ENCODE data around the gene CMTM4.
"Not testable (repeated sequence)": the region's sequence is repeated elsewhere in the genome, so short reads cannot be mapped to it uniquely, and the experiment has no call there.

Gene CMTM4

DNA sequence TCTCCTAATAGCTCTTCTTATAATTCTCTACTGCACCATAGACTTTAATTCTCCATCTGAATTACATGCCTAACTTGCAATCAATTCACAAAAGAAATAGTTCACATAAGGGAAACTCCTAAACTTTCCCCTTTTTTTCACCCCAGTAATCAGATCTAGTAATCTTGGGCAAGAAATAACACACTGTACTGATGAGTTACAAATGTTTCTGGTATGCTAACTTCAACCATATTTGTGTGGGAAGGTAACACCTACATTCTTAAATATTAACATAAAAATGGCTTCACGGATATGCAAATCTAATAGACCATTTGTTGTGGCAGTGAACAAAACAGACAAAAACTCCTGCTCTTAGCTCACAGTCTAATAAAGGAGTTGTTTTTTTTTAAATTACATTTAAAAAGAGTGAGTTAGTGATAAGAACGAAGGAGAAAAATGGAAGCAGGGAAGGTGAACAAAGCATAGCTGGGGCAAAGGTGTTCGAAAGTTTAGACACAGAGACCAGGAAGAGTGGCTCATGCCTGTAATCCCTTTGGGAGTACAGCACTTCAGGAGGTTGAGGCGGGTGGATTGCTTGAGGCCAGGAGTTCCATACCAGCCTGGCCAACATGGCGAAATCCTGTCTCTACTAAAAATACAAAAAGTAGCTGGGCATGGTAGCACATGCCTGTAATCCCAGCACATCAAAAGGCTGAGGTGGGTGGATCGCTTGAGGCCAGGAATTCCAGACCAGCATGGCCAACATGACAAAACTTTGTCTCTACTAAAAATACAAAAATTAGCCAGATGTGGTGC lies 57.3 kb downstream of the CMTM4 start:
- no peak for DNase-seq

DNA sequence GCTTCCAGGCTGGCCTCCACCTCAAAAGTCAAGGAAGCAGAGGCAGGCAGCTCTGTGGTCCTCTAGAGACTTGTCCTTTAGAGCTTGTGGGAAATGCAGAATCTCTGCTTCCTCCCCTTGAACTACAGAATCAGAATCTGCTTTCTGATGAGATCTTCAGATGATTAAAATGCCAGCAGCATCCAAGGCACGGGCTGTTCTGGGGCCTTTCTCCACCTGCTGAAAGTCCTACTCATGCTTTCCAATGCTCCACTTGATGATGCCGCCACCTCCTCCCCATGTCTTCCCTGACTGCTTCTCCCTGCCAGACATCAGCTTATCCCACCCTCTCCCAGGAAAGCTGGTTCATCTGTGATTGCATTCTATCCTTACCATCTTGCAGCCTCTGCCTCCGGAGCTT lies 58.7 kb downstream of the CMTM4 start:
- no peak for DNase-seq

DNA sequence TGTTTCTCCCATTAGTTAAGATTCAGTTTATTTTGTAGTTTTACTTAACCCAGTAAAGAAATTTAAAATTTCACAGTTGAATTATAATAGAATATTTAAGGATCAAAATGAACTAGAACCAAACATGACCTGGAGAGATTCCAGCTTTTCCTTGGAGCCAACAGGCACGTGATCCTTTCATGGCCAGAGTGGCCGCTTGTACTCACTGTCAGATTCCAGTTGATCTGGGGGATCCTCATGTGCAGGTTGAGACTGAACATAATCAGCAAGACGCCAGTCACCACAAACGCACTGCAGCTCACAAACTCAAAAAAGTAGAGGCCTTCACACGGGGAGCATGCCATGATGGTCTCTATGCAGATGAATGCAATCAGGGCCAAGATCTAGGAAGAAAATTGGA lies 60.3 kb downstream of the CMTM4 start:
- no peak for DNase-seq

DNA sequence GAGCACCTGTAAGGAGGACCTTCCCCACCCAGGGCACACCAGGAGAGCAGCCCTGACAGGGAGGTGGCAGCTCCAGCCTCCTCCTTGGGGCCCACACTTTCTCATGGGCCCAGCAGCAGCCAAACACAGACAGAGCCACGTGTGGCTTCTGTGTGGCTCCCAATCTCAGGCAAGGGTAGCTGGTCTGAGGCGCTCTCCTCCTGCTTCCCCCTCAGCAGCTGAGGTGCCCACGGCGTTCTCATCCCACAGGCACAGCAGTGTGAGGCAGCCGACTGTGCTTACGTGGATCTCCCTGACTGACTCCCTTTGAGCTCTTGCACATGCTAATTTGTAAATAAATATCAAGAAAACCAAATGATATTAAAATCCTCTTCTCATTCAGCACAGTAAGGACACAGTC lies 61.1 kb downstream of the CMTM4 start:
- DNase-seq: no peak

DNA sequence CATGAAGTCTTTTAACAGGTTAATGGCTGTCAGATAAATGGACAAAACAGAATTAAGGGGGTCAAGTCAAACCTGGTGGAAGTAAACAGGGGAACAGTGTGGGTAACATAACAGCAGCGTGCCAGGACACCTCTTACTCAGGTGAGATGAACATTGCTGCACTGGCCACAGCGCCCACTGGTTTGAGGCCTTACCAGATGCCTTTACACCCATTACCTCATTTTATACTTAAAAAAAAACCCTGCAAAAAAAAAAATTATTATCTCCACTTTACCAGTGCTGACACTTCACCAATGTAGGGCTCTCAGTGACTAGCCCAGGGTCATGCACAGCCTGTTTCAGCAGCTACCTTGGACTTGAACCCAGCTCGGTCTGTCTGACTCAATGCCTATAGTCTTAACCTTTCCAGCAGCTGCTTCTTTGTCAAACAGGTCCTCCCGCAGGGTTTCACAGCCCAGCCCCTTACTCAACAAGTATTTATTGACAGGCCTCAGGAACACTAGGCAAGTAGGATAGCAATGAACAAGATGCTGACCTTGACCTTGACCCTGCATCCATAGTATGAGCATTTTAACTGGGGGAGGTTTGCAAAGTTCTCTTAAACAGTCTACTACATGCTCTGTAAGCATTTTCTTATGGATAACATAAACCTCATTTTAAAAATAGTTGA lies 61.9 kb downstream of the CMTM4 start:
- DNase-seq: no peak

DNA sequence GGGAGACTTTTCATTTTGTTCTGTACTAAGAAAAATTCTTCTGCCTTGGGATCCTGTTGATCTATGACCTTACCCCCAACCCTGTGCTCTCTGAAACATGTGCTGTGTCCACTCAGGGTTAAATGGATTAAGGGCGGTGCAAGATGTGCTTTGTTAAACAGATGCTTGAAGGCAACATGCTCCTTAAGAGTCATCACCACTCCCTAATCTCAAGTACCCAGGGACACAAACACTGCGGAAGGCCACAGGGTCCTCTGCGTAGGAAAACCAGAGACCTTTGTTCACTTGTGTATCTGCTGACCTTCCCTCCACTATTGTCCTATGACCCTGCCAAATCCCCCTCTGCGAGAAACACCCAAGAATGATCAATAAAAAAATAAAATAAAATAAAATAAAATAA lies 65.0 kb downstream of the CMTM4 start:
- DNase-seq: not testable (repeated sequence)

DNA sequence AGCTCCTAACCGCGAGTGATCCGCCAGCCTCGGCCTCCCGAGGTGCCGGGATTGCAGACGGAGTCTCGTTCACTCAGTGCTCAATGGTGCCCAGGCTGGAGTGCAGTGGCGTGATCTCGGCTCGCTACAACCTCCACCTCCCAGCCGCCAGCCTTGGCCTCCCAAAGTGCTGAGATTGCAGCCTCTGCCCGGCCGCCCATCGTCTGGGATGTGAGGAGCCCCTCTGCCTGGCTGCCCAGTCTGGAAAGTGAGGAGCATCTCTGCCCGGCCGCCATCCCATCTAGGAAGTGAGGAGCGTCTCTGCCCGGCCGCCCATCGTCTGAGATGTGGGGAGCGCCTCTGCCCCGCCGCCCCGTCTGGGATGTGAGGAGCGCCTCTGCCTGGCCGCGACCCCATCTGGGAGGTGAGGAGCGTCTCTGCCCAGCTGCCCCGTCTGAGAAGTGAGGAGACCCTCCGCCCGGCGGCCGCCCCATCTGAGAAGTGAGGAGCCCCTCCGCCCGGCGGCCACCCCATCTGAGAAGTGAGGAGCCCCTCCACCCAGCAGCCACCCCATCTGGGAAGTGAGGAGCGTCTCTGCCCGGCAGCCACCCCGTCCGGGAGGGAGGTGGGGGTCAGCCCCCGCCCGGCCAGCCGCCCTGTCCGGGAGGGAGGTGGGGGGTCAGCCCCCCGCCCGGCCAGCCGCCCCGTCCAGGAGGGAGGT lies 65.8 kb downstream of the CMTM4 start:
- not testable (repeated sequence) for DNase-seq

DNA sequence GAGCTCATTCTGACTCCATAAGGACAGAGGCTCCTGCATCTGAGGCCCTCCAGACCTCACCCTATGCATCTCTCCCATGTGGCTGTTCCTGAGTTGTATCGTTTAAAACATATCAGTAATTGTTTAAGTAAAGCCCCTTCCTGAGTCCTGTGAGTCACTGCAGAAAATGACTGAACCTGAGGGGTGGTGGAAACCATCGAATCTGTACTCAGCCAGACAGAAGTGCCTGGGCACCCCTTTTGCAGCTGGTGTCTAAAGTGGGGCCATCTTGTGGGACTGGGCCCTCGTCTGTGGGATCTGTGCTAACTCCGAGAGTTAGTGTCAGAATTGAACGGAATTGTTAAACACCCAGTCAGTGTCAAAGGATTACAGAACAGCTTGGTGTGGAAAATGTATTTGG lies 66.7 kb downstream of the CMTM4 start:
- no peak for DNase-seq

DNA sequence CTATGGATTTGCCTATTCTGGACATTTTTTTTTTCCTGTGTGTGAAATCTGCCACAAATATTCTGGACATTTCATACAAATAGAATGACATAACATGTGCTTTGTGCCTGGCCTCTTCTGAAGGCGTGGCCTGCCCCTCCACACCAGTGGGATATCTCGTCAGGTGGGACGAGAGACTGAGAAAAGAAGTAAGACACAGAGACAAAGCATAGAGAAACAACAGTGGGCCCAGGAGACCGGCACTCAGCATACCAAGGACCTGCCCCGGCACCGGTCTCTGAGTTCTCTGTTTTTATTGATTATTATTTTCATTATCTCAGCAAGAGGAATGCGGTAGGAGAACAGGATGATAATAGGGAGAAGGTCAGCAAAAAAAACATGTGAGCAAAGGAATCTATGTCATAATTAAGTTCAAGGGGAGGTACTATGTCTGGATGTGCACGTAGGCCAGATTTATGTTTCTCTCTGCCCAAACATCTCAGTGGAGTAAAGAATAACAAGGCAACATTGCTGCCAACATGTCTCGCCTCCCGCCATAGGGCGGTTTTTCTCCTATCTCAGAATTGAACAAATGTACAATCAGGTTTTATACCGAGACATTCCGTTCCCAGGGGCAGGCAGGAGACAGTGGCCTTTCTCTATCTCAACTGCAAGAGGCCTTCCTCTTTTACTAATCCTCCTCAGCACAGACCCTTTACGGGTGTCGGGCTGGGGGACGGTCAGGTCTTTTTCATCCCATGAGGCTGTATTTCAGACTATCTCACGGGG lies 68.7 kb downstream of the CMTM4 start:
- DNase-seq: not testable (repeated sequence)

DNA sequence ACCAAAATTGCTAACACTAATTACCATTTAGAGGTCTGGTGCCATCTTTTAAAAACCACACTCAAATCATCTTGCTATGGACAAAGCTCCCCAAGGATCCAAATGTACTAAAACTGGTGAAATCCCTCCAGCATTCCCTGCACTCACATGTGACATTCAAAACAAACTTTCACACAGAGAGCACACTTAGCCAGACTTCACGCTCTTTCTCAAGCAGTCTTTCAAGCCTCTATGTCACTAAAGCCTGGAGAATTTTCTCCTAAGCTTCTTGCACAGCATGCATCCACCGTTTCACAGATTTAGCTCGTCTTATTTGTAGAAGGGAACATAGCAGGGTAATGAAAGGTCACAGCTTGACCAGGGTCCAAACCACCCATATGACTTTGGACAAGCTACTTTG lies 72.8 kb downstream of the CMTM4 start:
- no peak for DNase-seq

DNA sequence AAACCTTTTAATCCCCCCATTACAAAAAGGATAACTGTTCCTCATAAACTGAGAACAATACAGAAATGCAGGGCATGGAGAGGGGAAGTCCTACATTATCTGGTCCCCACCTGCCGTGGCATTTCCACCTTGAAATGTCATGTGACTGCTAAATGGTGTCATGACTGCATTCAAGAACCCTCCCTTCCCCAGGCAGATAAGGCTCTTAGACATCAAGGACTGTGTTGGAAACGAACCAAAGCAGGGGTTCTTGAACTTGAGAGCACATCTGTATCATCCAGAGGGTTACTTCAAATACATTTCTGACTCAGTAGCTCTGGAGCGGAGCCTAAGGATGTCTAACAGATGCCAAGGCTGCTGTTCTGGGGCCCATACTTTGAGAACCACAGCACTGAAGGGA lies 73.7 kb downstream of the CMTM4 start:
- no peak for DNase-seq

DNA sequence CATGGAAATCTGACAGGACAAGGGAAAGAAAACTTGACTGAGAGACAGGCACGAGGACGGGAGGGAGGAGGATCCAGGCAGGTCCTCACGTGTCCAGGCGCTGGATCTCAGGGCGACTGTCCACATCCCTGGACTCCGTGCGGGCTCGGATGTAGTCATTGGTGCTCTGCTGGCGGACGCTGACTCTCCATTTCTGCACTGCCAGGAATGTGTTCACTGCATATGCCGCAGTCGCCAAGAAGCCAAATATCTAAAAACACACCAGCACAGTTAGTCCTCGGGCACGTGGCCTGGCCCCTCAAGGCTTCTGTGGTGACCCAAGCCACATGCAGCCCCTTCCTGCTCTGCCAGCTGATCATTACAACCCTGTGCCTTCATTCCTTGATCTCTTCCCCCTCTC lies 74.6 kb downstream of the CMTM4 start:
- DNase-seq: no peak

DNA sequence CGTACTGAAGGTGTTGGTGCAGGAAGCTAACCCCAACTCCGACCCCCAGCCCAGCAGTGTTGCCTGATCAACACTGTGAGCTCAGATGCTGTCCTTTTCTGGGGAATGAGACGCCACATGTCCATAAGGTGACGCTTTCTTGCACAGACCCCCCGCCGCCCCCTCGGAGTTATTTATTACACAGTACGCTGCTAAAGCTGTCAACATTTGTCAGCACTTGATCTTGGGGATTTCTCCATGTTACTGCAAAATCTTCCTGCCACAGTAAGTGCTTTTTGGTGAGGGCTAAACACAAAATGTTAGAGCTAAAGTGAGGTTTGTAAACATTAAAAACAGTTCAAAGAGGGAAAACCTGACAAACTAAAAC lies 76.1 kb downstream of the CMTM4 start:
- DNase-seq: no peak

DNA sequence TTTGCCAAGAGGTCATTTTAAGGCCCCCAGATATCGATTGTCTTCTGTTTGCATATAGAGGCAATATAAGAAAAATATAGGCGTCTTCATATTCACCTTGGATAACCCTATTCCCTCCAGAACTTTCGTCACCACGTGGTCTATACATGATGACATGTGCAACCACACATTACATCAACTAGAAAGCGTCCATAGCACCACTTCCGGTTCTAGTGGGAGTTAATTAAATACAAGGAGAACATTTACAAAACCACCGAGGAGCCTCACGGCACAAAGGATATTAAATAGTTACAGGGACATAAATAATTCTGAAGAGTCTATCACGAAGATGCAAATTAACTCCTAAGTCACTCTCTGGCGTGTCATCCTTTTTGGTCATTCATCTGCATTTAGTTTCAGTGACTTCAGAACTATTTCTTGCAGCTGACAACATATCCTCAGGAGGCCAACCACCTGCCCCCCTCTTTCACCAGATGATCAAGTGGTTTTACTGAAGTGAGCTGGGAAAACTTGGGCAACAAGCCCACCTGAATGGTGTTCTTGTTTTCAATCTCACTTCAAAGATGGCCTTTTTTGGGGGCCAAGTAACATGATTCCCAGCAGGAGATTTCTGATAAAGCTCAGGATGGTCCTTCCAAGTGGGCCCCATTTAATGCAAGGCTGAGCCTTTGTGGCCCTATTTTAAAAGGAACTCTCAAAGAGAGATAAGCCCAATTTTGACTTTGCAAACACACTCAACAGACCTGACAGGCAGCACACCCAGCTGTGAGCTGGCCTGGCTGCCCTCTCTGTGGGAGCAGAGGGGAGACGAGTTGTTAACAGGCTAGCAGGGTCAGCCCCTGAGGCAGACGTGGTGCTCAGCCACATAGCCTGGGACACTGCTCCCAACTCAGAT lies 76.8 kb downstream of the CMTM4 start:
- no peak for DNase-seq

DNA sequence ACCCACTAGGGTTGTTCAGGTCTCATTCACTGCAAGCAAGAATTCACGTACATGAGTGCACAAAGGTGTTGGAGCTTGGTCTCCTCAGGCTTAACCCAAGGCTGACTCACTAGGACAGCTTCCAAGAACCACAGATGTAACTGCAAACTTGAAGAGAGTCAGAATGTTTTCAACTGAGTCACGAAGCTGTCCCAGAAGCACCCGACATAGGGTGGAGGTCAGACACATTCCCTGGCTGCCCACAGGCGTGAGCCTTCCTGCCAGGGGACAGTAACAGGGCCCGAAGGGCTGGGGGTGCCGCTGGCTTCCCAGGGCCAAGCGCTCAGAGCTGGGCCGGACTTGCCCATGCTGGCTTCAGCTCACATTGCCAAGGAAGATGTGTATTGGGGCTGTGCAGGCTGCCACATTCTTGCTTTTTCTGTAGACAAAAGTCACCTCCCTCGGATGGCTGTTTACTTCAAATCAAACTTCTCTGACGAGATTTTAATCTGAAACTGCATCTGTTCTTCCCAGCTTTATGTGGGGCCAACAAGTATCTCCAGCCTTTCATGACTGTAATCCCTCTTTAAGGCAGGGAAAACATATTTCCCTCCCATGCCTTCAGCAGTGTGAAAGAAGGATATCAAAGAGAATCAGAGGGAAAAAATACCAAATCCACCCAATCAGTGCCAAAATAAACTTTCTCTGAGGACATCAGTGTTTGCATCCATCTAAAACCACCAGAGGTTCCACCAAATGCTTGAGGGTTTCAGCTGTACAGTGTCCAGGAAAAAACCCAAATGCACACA lies 77.8 kb downstream of the CMTM4 start:
- DNase-seq: no peak

DNA sequence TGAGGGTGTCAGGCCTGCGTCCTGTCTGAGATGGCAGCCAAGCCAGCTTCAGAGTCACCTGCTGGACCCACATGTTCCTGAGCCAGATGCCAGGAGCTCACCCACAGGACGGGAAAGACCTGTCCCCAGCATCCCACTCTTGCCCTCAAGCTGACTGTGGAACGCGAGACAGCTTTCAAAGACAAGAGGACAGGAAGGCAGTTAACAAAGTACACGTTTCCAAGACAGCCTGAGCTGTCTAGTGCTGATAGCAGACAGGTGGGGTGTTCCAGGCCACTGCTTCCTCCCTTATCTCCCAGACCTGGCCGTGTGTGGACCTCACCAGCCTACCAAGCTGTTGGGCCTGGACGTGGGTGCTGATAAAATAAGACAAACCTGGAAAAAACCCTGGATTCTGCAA lies 78.8 kb downstream of the CMTM4 start:
- DNase-seq: no peak

DNA sequence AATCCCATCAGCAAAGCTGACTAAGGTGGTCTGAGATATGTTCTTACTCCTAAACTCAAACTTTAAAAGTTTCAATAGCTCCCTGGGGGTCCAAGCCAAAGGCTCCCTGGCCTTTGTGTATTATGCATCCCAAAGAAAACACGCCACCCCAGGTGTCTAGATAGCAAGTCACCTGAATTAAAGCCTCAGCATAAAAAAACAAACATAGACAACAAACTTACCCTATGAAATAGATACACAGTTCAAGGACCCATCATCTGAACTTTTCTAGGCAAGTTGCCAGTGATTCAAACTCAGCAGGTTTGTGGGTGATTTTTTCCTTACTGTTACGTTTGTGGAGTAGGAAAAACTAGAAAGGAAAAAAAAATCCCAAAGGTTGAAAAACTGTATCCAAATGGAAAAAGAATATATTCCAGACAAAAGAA lies 79.5 kb downstream of the CMTM4 start:
- no peak for DNase-seq

DNA sequence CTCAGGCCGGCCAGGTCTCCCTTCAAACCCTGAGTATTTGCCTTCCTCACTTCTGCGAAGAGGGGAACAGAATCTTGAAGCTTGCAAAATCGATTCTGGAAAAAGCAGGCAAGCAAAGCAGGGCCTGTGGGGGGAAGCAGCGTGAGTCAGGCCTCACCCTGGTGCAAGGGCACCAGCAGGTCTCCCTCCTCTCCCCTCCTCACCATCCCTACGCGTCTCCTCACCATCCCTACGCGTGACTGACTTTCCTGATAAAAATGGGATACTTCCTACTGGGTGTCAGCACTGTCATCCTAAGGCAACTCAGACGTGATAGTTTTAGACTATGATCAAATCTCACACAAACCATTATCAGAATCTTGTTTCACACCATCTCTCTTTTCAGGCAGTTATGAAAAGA lies 80.0 kb downstream of the CMTM4 start:
- no peak for DNase-seq

DNA sequence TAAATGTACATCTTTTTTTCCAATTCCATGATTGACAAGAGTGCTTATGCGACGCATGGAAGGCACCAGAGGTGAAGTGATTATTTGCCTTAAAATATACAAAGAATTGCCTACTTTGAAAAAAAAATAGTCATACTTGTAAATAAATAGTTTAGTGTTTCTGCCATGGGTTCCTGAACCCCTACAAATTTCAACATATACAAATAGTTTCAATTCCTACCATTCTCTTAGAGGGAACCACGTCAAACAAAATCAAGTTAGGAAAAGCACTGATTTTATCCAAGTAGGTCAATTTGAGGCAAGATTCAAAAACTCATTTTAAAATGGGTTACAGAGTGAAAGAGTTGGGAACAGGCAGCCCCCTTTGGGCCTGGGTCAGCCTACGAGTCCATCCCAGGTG lies 80.4 kb downstream of the CMTM4 start:
- no peak for DNase-seq

DNA sequence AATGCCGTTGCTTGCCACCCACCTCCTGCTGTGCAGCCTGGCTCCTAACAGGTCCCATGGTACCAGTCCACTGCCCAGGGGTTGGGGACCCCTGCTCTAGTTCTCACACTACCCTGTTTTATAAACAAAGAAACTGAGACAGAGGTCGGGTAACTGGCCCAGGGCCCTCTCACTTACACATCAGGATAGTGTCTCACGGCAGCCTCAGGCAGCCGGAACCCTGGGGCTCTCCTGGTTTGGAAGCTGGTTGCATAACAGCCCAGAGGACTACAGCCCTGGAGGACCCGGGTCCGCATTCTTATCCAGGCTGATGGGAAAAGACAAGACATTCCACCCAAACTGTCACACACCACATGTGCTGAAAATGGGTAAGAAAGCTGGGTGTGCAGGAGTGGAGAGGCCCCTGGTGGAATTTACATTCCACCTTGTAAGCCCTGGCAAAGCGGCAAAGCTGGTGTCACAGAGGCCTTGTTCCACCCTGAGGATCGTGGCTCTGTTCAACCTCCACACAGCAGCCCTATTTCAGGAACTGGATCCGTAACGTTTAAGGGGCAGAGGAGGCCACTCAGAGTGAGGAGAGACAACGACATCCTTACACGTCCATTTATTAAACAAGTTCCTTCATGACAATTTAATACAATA lies 82.3 kb downstream of the CMTM4 start:
- no peak for DNase-seq

DNA sequence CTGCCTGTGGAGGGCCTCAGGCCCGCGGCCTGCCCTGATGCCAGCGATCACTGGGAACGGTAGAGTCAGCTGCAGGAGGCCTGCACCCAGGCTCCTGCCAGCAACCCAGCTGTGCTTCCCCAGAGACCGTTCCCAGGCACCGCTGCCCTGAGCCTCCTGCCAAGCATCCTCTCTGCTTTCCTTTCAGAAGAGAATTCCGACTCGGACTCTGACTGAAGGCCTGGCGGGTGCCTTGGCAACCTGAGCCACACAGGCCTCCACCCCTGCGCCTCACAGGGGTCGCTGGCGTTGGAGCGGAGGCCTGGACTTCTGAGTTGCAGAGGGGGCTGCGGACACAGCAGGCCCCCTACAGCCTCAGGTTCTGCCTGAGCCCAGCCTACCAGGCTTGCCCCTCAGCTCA lies 84.1 kb downstream of the CMTM4 start:
- DNase-seq: no peak
